H1 (cell line): Measurements from ENCODE around the gene ZNF789. TPM values are rescaled to one million over a fixed set of nuclear protein-coding genes. Genes with fewer than 3 reads are reported as not detected.
A peak's percentile ranks its signal among the peaks of the same experiment; 100 is the strongest.

Experiments used
- BCL11A ChIP-seq, 2 experiments: IDR thresholded peaks; one replicate each; pipeline ENCODE4 v1.6.1; 2011; ENCODE audit warnings: low read depth in 2 of 2, low read length in 2 of 2, mild to moderate bottlenecking in 2 of 2
- CBX8 ChIP-seq: fragments of 300-800, 300-1000 bp; sonication (generic); IDR thresholded peaks from 2 replicates; pipeline ENCODE4 v1.7.1; 2016; ENCODE audit warnings: low read depth, low read length, borderline replicate concordance
- CEBPB ChIP-seq: IDR thresholded peaks from 2 replicates; pipeline ENCODE4 v1.6.1; 2012; ENCODE audit warnings: low read depth, low read length
- CTBP2 ChIP-seq: IDR thresholded peaks from 2 replicates; pipeline ENCODE4 v1.7.0; 2011; ENCODE audit warnings: borderline replicate concordance, mild to moderate bottlenecking, moderate library complexity, mixed read lengths, low read length; ENCODE audit not compliant: insufficient read depth, insufficient read length
- JUN ChIP-seq: IDR thresholded peaks from 2 replicates; pipeline ENCODE4 v1.6.1; 2011; ENCODE audit warnings: low read depth, mild to moderate bottlenecking, improper control_type of control experiment, low read length
- KDM1A ChIP-seq: fragments of 200-600, 300-600 bp; sonication (generic); IDR thresholded peaks from 2 replicates; pipeline ENCODE4 v1.7.1; 2016; ENCODE audit warnings: mild to moderate bottlenecking, low read length, borderline replicate concordance
- NANOG ChIP-seq: IDR thresholded peaks from 2 replicates; pipeline ENCODE4 v1.6.1; 2011; ENCODE audit warnings: low read length, low read depth, mild to moderate bottlenecking, inconsistent platforms; ENCODE audit not compliant: insufficient read depth, poor library complexity, severe bottlenecking
- RFX5 ChIP-seq: IDR thresholded peaks from 2 replicates; pipeline ENCODE4 v1.6.1; 2011; ENCODE audit warnings: low read depth, low read length, improper control_type of control experiment, borderline replicate concordance
- SP1 ChIP-seq: IDR thresholded peaks from 2 replicates; pipeline ENCODE4 v1.6.1; 2011; ENCODE audit warnings: low read depth, low read length
- SP4 ChIP-seq: IDR thresholded peaks from 2 replicates; pipeline ENCODE4 v1.6.1; 2012; ENCODE audit warnings: low read length, inconsistent platforms
- SRF ChIP-seq: IDR thresholded peaks from 2 replicates; pipeline ENCODE4 v1.6.1; 2011; ENCODE audit warnings: mild to moderate bottlenecking, low read depth, low read length, moderate library complexity
- TAF7 ChIP-seq: optimal IDR thresholded peaks from 2 replicates; pipeline ENCODE3; 2011; ENCODE audit warnings: low read depth, mild to moderate bottlenecking, inconsistent platforms, low read length, moderate library complexity, borderline replicate concordance
- TBP ChIP-seq: IDR thresholded peaks from 2 replicates; pipeline ENCODE4 v1.6.1; 2011; ENCODE audit warnings: low read depth, low read length, improper control_type of control experiment
- TCF12 ChIP-seq: IDR thresholded peaks from 2 replicates; pipeline ENCODE4 v1.6.1; 2011; ENCODE audit warnings: low read depth, mild to moderate bottlenecking, low read length
- polyA plus RNA-seq, 7 experiments: library from polyadenylated mRNA; depleted of rRNA in 3 of 7; stranded (reverse) in 5 of 7; unstranded in 2 of 7; fragments of >200 nt in 5 of 7; fragments of 200-250 nt in 2 of 7; gene quantifications; 1 replicate in 5 of 7; 2 replicates in 1 of 7; 4 replicates in 1 of 7; pipeline versions ENCODE4 v1.2.1 to v1.2.3, GENCODE V29; 2011 to 2013; ENCODE audit warnings: missing spikeins in 2 of 7, mixed read lengths in 2 of 7
- total RNA-seq: library from RNA; stranded (reverse); fragmentation: NEBNext Ultra II Directional; extraction: Animal tissue kit (Norgen Biotek cat#: 25700); gene quantifications from 2 replicates; pipeline ENCODE4 v1.2.1, GENCODE V29; 2021
- TF ChIP-seq, protein P1 (sequence below): IDR thresholded peaks from 2 replicates; pipeline ENCODE4 v1.6.1; 2011; ENCODE audit warnings: low read length, improper control_type of control experiment
- TF ChIP-seq, protein P2 (sequence below): IDR thresholded peaks from 2 replicates; pipeline ENCODE4 v1.6.1; 2012; ENCODE audit warnings: inconsistent platforms
- TF ChIP-seq, protein P3 (sequence below), 3 experiments: IDR thresholded peaks; 1 replicate in 2 of 3; 2 replicates in 1 of 3; pipeline versions ENCODE4 v1.5.1 to v1.6.1; 2011; ENCODE audit warnings: low read length in 3 of 3, mild to moderate bottlenecking in 3 of 3, inconsistent platforms in 2 of 3, low read depth in 1 of 3, moderate library complexity in 1 of 3; ENCODE audit not compliant: insufficient read depth in 1 of 3; ENCODE audit errors: control extremely low read depth in 1 of 3

ZNF789 gene
- total and polyA plus RNA-seq, 2 of the 8 experiments (the other 6 are each of a cell fraction or from before 2014, with no cell fraction given) = 11.4 to 12.5 TPM

DNA sequence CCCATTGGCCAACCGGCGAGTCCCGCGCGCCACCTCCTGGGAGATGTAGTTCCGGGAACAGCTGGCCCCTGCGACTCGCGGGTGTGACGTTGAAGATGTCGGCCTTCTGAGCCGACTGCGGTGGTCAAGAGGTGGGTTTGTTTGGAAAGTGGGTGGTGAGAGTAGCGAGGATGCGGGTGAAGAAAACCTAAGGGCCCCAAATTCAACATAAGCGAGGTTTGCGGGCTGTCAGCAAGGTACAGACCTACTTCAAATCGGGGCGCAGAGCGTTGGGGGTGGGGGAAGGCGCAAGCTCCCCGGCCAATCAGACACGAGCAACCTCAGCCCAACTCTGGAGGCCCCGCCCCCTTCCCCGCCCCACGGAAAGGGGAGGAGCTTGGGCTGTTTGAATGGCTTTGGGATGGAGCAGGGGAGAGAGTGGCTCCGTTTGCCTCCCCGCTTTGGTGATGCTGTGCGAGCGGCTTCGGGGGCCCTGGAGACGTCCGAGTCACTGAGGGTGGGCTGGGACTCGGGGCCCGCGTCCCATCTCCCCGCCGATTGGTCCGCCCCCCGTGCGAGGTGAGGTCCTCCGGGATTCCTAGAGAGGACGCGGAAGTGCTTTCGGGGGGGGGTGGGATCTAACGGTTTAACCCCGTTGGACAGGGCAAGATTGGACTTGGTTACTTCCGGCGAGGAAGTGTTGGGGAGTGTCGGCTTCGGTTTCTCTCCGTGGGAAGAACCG is 32.1 kb downstream of the ZNF789 start, which contains the start of gene ZKSCAN5 (continued):
- TF ChIP-seq CEBPB (no peak), CTBP2 (peak; percentile 80), SP4 (peak; percentile 67; the same call in 1 of the 2 replicates), BCL11A (IDR thresholded peaks at IDR 0.05; ENCODE audit: low read depth in 2 of 2, low read length in 2 of 2) (no peak), SRF (no peak), JUN (no peak), NANOG (no peak), KDM1A (no peak), TAF7 (peak; percentile 91), RFX5 (no peak), CBX8 (no peak), TCF12 (peak; percentile 38; the same call in 1 of the 2 replicates), TBP (peak; percentile 94), SP1 (peak; percentile 68)
- TF ChIP-seq, protein P1, sequence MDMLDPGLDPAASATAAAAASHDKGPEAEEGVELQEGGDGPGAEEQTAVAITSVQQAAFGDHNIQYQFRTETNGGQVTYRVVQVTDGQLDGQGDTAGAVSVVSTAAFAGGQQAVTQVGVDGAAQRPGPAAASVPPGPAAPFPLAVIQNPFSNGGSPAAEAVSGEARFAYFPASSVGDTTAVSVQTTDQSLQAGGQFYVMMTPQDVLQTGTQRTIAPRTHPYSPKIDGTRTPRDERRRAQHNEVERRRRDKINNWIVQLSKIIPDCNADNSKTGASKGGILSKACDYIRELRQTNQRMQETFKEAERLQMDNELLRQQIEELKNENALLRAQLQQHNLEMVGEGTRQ = no peak
- TF ChIP-seq, protein P2, sequence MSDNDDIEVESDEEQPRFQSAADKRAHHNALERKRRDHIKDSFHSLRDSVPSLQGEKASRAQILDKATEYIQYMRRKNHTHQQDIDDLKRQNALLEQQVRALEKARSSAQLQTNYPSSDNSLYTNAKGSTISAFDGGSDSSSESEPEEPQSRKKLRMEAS = peak; percentile 29; the same call in 1 of the 2 replicates
- TF ChIP-seq, protein P3, sequence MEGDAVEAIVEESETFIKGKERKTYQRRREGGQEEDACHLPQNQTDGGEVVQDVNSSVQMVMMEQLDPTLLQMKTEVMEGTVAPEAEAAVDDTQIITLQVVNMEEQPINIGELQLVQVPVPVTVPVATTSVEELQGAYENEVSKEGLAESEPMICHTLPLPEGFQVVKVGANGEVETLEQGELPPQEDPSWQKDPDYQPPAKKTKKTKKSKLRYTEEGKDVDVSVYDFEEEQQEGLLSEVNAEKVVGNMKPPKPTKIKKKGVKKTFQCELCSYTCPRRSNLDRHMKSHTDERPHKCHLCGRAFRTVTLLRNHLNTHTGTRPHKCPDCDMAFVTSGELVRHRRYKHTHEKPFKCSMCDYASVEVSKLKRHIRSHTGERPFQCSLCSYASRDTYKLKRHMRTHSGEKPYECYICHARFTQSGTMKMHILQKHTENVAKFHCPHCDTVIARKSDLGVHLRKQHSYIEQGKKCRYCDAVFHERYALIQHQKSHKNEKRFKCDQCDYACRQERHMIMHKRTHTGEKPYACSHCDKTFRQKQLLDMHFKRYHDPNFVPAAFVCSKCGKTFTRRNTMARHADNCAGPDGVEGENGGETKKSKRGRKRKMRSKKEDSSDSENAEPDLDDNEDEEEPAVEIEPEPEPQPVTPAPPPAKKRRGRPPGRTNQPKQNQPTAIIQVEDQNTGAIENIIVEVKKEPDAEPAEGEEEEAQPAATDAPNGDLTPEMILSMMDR (IDR thresholded peaks at IDR 0.05; ENCODE audit: control extremely low read depth in 1 of 3, insufficient read depth in 1 of 3, low read depth in 1 of 3, low read length in 3 of 3) = no peak
